ENCODE data around the gene XPR1.

Gene XPR1

GRCh38 chr1:180631766-180632325 lies at the start of gene XPR1:
Gene XPR1, plus strand, starts transcription at chr1:180632022. Its CDS starts 180 bp downstream, at chr1:180632202.
- DNase-seq: peak; percentile 84 to 95

DNA sequence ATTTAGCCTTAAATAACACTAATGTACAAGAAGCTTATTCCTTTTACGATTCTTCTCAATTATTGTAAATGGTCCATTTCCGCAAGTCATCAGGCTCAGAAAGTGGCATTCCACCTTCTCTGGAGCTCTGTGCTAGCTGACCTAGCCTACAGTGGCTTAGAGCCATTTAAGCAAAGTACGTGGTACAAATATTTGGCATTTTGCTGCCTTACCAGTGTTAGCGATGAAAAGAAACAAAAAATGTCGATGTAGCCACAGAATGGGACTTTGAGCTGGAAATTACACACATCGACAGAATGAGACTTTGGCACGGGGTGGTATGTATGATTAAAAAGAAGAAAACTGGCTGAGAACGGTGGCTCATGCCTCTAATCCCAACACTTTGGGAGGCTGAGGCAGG lies 47.0 kb upstream of the XPR1 start:
- no peak for DNase-seq

DNA sequence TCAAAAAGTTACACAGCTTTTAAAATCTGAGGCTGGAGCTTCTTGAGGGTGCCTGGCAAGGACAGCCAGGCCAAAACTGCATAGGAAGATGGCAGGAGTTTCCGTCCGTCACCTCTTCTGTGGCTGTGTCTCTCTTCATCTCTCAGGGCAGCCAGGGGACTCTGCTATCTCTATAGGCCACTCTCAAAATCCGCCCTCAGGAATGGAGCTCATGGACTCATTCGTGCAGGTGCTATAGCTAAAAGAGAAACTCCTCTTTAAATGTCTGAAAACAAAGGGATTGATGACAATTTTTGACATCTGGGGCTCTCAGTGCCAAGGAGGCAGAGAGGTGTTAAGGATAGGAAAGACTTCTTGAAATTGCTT lies 45.8 kb upstream of the XPR1 start:
- DNase-seq: no peak

- DNase-seq: no peak
Observed at GRCh38 chr1:180586671-180587155, 45.1 kb upstream of the XPR1 start.

DNA sequence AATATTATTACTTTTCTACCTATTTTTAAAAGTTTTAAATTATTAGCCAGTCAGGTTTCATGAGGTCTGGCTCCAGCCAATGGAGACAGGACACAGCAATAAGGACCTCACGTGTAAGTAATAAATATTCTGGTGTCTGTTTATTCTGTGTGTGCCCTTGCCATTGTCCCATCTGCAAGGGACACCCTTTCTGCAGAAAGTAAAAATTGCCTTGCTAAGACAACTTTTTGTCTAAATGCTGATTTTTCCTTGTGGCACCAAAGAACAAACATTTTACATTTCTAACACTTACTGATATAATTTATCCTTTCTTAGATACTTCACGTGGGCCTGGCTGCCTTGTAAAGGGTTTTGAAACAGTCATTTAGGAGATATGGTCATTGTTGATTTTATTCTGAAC lies 43.7 kb upstream of the XPR1 start:
- DNase-seq: no peak

DNA sequence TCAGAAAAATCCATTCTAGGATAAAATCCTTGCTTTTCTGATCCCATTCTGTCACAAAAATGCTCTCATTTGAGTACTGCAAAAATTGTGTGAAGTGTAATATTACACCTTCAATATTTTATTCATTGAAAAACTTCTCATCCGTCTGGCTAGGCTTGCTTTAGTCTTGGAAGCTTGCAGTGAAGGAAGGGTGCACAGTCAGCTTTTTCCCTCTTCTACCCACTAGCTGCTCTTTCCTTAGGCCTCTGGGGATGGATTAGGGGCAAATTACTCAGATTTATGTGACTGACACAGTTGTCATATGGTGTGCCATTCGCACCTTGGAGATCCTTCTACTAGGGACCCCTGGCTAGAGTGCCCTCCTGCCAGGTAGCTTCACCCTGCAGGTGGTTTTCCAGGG lies 40.9 kb upstream of the XPR1 start:
- DNase-seq: no peak

DNA sequence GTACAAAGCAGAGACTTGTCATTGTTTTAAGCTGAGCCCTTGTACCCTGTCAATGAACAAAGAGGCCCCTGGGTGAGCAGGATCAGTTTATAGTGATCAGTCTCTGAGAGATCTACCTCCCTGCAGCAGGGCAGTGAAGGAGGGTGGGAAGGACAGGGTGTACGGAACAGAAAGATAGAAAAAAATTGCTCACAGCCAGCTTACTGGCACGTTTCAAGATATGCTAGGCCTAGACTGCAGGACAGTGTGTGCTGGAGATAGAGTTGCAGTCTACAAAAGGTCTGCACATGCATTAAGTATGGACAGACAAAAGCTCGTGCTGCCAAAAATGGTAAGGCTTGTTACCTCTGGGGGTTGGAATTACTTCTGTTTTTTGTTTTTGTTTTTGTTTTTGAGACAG lies 38.4 kb upstream of the XPR1 start:
- no peak for DNase-seq

DNA sequence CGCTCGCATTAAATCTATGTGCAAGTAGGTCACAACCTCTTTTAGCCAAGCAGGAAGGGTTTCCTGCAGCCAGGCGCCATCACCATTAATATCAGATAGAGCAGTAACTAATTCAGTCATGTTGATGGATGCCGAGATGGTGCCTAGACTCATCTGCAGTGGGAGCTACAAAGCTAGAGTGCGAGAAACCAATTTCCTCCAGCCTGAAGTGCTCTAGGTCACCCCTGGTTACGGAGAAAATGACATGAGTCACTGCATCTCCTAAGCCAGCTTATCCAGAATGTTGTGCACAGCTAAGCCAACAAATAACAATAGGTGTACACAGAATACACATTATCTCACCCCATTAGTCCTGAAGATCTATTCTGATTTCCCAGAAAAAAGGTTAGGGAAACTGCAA lies 37.1 kb upstream of the XPR1 start:
- no peak for DNase-seq

DNA sequence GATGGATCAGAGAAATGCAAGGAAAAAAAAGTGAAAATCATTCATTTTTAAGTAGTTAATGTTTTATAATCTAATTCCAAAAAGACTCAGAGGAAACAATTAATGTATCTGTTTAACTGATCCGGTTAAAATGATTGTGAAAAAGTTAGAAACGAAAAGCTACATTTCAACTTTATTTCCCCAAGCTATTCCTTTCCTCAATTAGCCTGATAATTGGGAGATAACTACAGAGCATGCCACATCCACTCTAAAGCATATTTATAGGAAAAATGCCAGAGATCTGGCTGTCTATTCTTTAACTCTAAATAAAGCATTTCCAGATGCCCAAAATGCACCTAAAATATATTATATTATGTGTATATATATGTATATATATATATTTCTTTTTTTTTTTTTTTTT lies 35.9 kb upstream of the XPR1 start:
- no peak for DNase-seq

DNA sequence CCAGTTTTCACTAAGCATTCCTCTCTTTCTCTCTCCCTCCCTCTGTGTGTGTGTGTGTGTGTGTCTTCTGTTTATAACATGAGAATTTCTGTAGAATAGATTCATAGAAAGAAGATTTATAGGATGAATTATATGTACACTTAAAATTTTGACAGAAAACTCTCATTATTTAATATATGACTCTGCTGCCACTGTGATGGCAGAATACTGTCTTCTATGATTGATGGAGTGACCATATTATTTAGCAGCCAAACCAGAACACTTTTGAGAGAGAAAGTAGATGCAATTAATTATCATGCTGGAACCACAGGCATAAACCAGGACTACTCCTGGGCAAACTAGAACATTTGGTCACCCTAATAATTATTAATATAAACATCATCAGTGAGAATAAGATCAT lies 34.3 kb upstream of the XPR1 start:
- no peak for DNase-seq

DNA sequence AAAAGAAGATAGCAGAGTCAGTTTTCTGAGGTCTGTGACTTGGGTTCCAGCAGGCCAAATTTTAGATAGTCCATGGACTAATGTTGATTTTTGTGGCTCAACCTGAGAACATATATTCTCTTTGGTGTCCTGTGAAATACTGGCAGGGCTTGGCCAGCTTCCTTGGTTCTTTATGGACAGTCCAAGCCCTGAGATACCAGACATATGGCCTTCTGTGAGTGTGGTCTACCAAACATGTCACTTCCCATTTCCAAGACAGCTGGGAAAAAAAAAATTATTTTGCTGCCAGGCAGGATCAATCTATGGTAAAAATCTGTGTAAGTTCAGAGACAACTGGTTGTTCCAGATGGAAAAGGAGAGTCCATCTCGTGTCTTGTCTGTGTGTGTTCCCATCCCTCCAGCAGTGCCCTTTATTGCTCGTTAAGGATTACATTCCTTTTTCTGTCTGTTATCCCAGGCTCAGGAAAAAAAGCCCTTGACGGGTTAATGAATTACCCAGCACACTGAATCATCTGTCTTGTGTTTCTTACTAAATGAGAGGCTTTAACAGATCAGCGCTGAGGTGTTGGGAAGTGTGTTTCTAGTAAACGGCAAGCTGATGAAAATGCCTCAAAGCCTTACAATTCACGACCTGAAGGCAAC lies 33.4 kb upstream of the XPR1 start:
- no peak for DNase-seq

- DNase-seq: no peak
Observed at GRCh38 chr1:180600343-180600742, 31.5 kb upstream of the XPR1 start.

- no peak for DNase-seq
Observed at GRCh38 chr1:180601512-180601911, 30.3 kb upstream of the XPR1 start.

DNA sequence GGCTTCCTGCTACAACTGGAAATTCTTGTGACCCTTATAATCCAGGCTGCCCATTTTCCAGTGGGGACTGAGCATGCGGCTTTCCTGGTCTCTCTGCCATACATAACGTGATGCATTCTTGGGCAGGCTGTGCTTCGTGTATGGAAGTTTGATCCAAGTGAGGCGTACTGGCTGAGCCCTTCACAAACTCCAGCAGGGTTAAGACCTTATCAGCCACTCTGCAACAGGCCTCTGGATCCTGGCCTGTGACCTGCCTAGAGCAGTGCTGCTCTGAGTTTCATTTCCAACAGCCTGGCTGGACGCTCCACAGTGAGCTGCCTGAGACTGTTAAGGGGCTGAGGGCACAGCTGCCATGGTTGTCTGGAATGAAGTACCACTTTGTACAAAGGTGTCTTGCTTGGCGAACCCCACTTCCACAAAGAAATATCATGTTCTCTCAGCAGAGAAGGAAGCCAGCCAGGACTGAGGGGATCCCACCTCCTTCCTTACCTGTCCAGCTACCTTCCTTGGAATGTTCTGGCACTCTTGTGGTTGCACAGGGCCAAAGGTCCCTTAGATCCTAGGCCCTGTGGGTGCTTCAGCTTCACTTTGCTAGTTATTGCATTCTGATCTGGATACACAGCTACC lies 28.5 kb upstream of the XPR1 start:
- no peak for DNase-seq

GRCh38 chr1:180603850-180604226 lies 28.0 kb upstream of the XPR1 start:
- DNase-seq: no peak

- DNase-seq: no peak
Observed at GRCh38 chr1:180606155-180606554, 25.7 kb upstream of the XPR1 start.

- DNase-seq: no peak
Observed at GRCh38 chr1:180609643-180610555, 21.9 kb upstream of the XPR1 start.

DNA sequence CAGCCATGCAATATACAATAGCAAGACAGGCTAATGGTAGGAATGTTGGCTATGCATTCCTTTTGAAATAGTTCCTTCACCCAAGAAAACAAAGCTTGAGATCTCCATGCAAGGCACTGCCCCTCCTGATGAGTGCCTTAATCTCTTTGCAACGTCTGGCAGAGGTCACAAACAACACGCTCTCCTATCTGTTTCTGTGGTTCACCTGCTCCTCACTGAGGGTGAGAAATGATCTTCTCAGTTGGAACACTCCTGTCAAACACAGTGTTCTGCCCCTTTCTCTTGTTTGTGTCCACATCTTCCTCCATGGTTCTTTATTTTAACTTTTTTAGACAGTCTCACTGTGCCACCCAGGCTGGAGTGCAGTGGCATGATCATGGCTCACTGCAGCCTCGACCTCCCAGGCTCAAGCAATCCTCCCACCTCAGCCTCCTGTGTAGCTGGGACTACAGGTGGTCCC lies 21.2 kb upstream of the XPR1 start:
- DNase-seq: no peak

- DNase-seq: peak in 1 of 2 donors; percentile 81
Observed at GRCh38 chr1:180611016-180611930, 20.5 kb upstream of the XPR1 start.

GRCh38 chr1:180612632-180613031 lies 19.2 kb upstream of the XPR1 start:
- no peak for DNase-seq

DNA sequence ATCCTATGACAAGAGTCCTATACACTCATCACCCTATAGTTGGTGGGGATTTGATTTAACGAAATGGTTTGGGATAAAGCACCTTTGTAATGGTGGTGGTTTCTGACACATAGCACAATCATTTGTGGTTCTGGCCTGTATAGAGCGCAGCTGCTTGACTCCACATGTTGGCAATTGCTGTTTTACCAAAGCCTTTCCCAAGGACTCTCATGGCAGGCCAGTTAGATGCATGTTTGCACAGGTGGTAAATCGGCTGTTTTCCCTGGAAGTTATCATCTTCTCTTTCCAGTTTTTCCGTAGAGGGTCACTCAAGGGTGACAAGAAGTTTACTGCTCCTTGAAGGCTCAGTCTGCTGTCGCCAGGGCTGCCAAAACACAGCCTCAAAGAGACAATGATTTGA lies 17.1 kb upstream of the XPR1 start:
- no peak for DNase-seq
